ENCODE measurements around the gene ATL1. TPM values are rescaled to one million over a fixed set of nuclear protein-coding genes. Genes with fewer than 3 reads are reported as not detected.

ATL1 gene
- total RNA-seq, 1 donor from 2014 or later: 8.4 TPM

- Histone ChIP-seq H3K9me3 (no peaks in the 10 kb centered on the region), H3K27me3 (ENCODE audit: low read depth) (no peaks in the 10 kb centered on the region), H3K36me3 (no peaks in the 10 kb centered on the region), H3K4me3 (no peak overlapping the region), H3K27ac (no peak overlapping the region), H3K4me1 (peaks cover 35% of the 10 kb centered on the region)
- intact Hi-C loops (cut with DNase I): loop anchor here (10.0 kb wide), 1 partner anchor 197 kb away; no protein-coding TSS in a partner anchor
- ATAC-seq: no peak
- TF ChIP-seq, protein P1, sequence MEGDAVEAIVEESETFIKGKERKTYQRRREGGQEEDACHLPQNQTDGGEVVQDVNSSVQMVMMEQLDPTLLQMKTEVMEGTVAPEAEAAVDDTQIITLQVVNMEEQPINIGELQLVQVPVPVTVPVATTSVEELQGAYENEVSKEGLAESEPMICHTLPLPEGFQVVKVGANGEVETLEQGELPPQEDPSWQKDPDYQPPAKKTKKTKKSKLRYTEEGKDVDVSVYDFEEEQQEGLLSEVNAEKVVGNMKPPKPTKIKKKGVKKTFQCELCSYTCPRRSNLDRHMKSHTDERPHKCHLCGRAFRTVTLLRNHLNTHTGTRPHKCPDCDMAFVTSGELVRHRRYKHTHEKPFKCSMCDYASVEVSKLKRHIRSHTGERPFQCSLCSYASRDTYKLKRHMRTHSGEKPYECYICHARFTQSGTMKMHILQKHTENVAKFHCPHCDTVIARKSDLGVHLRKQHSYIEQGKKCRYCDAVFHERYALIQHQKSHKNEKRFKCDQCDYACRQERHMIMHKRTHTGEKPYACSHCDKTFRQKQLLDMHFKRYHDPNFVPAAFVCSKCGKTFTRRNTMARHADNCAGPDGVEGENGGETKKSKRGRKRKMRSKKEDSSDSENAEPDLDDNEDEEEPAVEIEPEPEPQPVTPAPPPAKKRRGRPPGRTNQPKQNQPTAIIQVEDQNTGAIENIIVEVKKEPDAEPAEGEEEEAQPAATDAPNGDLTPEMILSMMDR (IDR thresholded peaks at IDR 0.05): no peak
- DNase-seq: no peak
Measured at GRCh38 chr14:50521912-50522341, 38.0 kb upstream of the ATL1 start.

DNA sequence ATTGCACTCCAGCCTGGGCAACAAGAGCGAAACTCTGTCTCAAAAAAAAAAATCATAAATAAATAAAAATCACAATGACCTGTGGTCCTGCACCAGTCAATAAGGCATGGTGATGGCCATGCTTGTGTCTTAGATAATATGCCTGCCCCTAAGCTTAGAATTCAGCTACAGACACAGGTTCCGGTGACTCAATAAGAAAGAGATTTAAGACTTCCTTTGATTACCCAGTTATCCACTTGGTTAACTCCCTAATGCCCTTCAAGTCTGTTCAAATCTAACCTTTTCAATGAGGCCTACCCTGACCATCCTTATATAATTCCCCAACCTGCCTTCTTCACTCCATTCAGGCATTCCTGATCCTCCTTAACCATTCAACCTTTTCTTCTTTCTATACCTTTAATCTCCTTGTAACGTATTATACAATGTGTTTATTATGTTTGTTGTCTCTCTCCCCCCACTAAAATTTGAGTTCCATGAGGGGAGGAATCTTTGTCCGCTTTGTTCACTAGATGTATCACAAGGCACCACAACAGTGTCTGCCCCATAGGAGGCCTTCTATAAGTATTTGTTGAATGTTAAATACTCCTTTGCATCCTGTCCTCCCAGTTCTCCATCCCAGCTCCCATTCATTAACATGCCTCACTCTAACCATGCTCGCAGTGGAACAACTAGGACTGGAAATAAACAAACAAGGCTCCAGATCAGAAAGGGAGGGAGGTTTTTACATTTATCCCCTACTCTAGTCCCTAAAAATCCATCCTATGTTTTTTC lies 36.5 kb upstream of the ATL1 start:
- Histone ChIP-seq H3K9me3 (no peaks in the 10 kb centered on the region), H3K4me3 (no peak overlapping the region), H3K27ac (no peak overlapping the region), H3K27me3 (ENCODE audit: low read depth) (no peaks in the 10 kb centered on the region), H3K36me3 (no peaks in the 10 kb centered on the region), H3K4me1 (peaks cover 37% of the 10 kb centered on the region)
- intact Hi-C loops (cut with DNase I): loop anchor here (10.0 kb wide), 1 partner anchor 199 kb away; no protein-coding TSS in a partner anchor
- DNase-seq (no peak), ATAC-seq (no peak)
- TF ChIP-seq, protein P1 (IDR thresholded peaks at IDR 0.05): no peak

- no peaks in the 10 kb centered on the region for H3K27me3 ChIP-seq (ENCODE audit: low read depth)
- TF ChIP-seq, protein P1 (IDR thresholded peaks at IDR 0.05): no peak
- no peak overlapping the region for H3K27ac ChIP-seq
- intact Hi-C loops (cut with DNase I): loop anchor here (10.0 kb wide), 1 partner anchor 199 kb away; no protein-coding TSS in a partner anchor
- no peaks in the 10 kb centered on the region for H3K36me3 ChIP-seq
- no peak for DNase-seq
- peaks cover 43% of the 10 kb centered on the region for H3K4me1 ChIP-seq
- H3K9me3 ChIP-seq: no peaks in the 10 kb centered on the region
- H3K4me3 ChIP-seq: no peak overlapping the region
- no peak for ATAC-seq
Measured at GRCh38 chr14:50524060-50524459, 35.9 kb upstream of the ATL1 start.

- intact Hi-C loops (cut with DNase I): loop anchor here (10.0 kb wide), 1 partner anchor 200 kb away; no protein-coding TSS in a partner anchor
- no peak for ATAC-seq
- Histone ChIP-seq H3K27me3 (ENCODE audit: low read depth) (no peaks in the 10 kb centered on the region), H3K4me3 (no peak overlapping the region), H3K4me1 (peaks cover 51% of the 10 kb centered on the region), H3K9me3 (no peaks in the 10 kb centered on the region), H3K27ac (no peak overlapping the region), H3K36me3 (no peaks in the 10 kb centered on the region)
- DNase-seq: no peak
- TF ChIP-seq, protein P1 (IDR thresholded peaks at IDR 0.05): no peak
Measured at GRCh38 chr14:50524731-50525515, 35.0 kb upstream of the ATL1 start.

DNA sequence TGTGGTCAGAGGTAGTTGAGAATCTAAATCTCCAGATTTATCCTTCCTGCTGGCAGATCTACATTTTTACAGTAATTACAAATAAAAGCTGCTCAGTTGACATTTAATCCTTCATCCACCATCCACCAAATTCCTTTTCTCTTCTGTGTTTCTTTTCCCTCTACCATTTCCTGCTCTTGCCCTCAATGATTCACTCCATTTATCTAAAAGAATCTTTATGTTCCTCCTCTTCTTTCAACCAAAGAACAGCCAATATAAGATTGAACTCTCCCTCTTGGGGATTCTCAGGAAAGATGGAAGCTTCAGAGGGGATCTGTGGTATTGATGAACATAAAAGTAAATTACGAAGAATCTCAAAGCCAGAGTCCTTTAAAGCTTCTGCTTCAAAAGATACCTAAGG lies 31.9 kb upstream of the ATL1 start:
- H3K9me3 ChIP-seq: no peaks in the 10 kb centered on the region
- intact Hi-C loops (cut with DNase I): loop anchor here (10.0 kb wide), 1 partner anchor 203 kb away; no protein-coding TSS in a partner anchor
- no peak overlapping the region for H3K4me3 ChIP-seq
- H3K4me1 ChIP-seq: peaks cover 51% of the 10 kb centered on the region
- DNase-seq: no peak
- no peak for ATAC-seq
- TF ChIP-seq, protein P1 (IDR thresholded peaks at IDR 0.05): no peak
- no peaks in the 10 kb centered on the region for H3K27me3 ChIP-seq (ENCODE audit: low read depth)
- H3K36me3 ChIP-seq: no peaks in the 10 kb centered on the region
- no peak overlapping the region for H3K27ac ChIP-seq

Measured in lower lobe of right lung (tissue), 2 donors.